ENCODE results near the gene PLCH1. TPM values are rescaled to one million over a fixed set of nuclear protein-coding genes. Genes with fewer than 3 reads are reported as not detected.
A peak's percentile ranks its signal among the peaks of the same experiment; 100 is the strongest.

Gene PLCH1
- total and polyA plus RNA-seq, 8 donors, result 0.91 to 4.4 (median 2.3) TPM

- H3K4me3 ChIP-seq, result no peak overlapping the region
- no peaks in the 10 kb centered on the region for H3K27me3 ChIP-seq
- no peaks in the 10 kb centered on the region for H3K36me3 ChIP-seq
- H3K4me1 ChIP-seq, result no peaks in the 10 kb centered on the region
- DNase-seq (no peak), FAIRE-seq (no peak), ATAC-seq (no peak)
- H3K9me3 ChIP-seq, result no peaks in the 10 kb centered on the region
- intact Hi-C loops (cut with DNase I), result no loop called here
- no peak overlapping the region for H3K27ac ChIP-seq
- TF ChIP-seq CTCF (IDR thresholded peaks at IDR 0.05), result no peak
- 76 to 91% methylated on average over 1 of the region's 1 CpG for WGBS, 2 donors
These were observed 367.0 kb downstream of the PLCH1 start for GRCh38 chr3:155377847-155378246.

- no peak for TF ChIP-seq CTCF (IDR thresholded peaks at IDR 0.05)
- DNase-seq (no peak), ATAC-seq (no peak), FAIRE-seq (no peak)
- intact Hi-C loops (cut with DNase I), result no loop called here
- Histone ChIP-seq H3K36me3 (no peaks in the 10 kb centered on the region), H3K4me1 (no peaks in the 10 kb centered on the region), H3K27ac (no peak overlapping the region), H3K27me3 (no peaks in the 10 kb centered on the region), H3K4me3 (no peak overlapping the region), H3K9me3 (no peaks in the 10 kb centered on the region)
- 70 to 90% methylated on average over 2 of the region's 2 CpGs for WGBS, 2 donors
These were observed 367.8 kb downstream of the PLCH1 start for GRCh38 chr3:155377071-155377470.

- intact Hi-C loops (cut with DNase I), result no loop called here
- no peaks in the 10 kb centered on the region for H3K4me1 ChIP-seq
- DNase-seq (no peak), ATAC-seq (no peak), FAIRE-seq (no peak)
- no peak overlapping the region for H3K27ac ChIP-seq
- 89 to 100% methylated on average over 1 of the region's 1 CpG for WGBS, 2 donors
- TF ChIP-seq CTCF (IDR thresholded peaks at IDR 0.05), result no peak
- no peaks in the 10 kb centered on the region for H3K27me3 ChIP-seq
- no peaks in the 10 kb centered on the region for H3K9me3 ChIP-seq
- no peak overlapping the region for H3K4me3 ChIP-seq
- no peaks in the 10 kb centered on the region for H3K36me3 ChIP-seq
These were observed 372.6 kb downstream of the PLCH1 start for GRCh38 chr3:155372281-155372680.

GRCh38 chr3:155370764-155371503 lies 373.9 kb downstream of the PLCH1 start:
- DNase-seq (no peak), FAIRE-seq (no peak), ATAC-seq (no peak)
- Histone ChIP-seq H3K4me1 (no peaks in the 10 kb centered on the region), H3K36me3 (no peaks in the 10 kb centered on the region), H3K27me3 (no peaks in the 10 kb centered on the region), H3K27ac (no peak overlapping the region), H3K4me3 (no peak overlapping the region), H3K9me3 (no peaks in the 10 kb centered on the region)
- no peak for TF ChIP-seq CTCF (IDR thresholded peaks at IDR 0.05)
- intact Hi-C loops (cut with DNase I), result no loop called here
- WGBS, 2 donors, result 87 to 98% methylated on average over 4 of the region's 4 CpGs

- Histone ChIP-seq H3K36me3 (no peaks in the 10 kb centered on the region), H3K4me1 (no peaks in the 10 kb centered on the region), H3K9me3 (no peaks in the 10 kb centered on the region), H3K4me3 (no peak overlapping the region), H3K27me3 (no peaks in the 10 kb centered on the region), H3K27ac (no peak overlapping the region)
- no peak for FAIRE-seq
- DNase-seq, result no peak
- TF ChIP-seq CTCF (IDR thresholded peaks at IDR 0.05), result no peak
- intact Hi-C loops (cut with DNase I), result no loop called here
- peak in 1 of 4 donors; percentile 38 for ATAC-seq
These were observed 374.7 kb downstream of the PLCH1 start for GRCh38 chr3:155370198-155370597.

Data from pancreas (tissue), 10 donors.